Activated CD8-positive, alpha-beta T cell treated with anti-CD3 and anti-CD28 coated beads for 36 hours (primary cell): ENCODE measurements around the gene RBM5. TPM values are rescaled to one million over a fixed set of nuclear protein-coding genes. Genes with fewer than 3 reads are reported as not detected.

Experiments used
- ATAC-seq: fragments of 200-7000 bp; cut with Tn5 transposase; one replicate; pipeline ENCODE4 v1.10.0; 2021; ENCODE audit warnings: mild to moderate bottlenecking, moderate library complexity
- CTCF ChIA-PET: fragments of 350-600 bp; sonication (Branson Sonifier 250); formaldehyde crosslinking; loops from one replicate; lab custom pipeline; 2021; ENCODE audit warnings: antibody characterized with exemption; lab: Charles Lee
- POLR2A ChIA-PET: fragments of 350-600 bp; sonication (Branson Sonifier 250); formaldehyde crosslinking; loops from one replicate; lab custom pipeline; 2021; ENCODE audit warnings: antibody characterized with exemption; lab: Charles Lee
- DNase-seq: peaks from one replicate; pipeline ENCODE4 v3.0.0-alpha.2; 2020
- H3K27ac Mint-ChIP-seq: one replicate; pipeline ENCODE4 v1.8.0; 2021; ENCODE audit warnings: mild to moderate bottlenecking, mixed read lengths
- H3K27me3 Mint-ChIP-seq: one replicate; pipeline ENCODE4 v1.8.0; 2021; ENCODE audit warnings: mixed read lengths
- H3K36me3 Mint-ChIP-seq: one replicate; pipeline ENCODE4 v1.8.0; 2021; ENCODE audit warnings: low read depth, mixed read lengths
- H3K4me1 Mint-ChIP-seq: one replicate; pipeline ENCODE4 v1.8.0; 2021; ENCODE audit warnings: low read depth, mixed read lengths
- H3K4me3 Mint-ChIP-seq: one replicate; pipeline ENCODE4 v1.8.0; 2021; ENCODE audit warnings: mild to moderate bottlenecking, moderate library complexity, mixed read lengths
- H3K9me3 Mint-ChIP-seq: one replicate; pipeline ENCODE4 v1.8.0; 2021; ENCODE audit warnings: mixed read lengths
- CTCF ChIP-seq: fragments of 200-600 bp; IDR thresholded peaks from one replicate; pipeline ENCODE4 v1.8.0; 2022; ENCODE audit warnings: antibody characterized with exemption, mild to moderate bottlenecking
- intact Hi-C: fragments of 100-400 bp; cut with micrococcal nuclease; formaldehyde crosslinking; loops from one replicate; pipeline ENCODE4 v1.10.0; 2022
- total RNA-seq, 2 experiments: library from RNA; stranded (reverse); gene quantifications; one replicate each; pipeline ENCODE4 v1.2.3, GENCODE V29; 2021

The RBM5 gene
- total RNA-seq, 2 experiments from 2014 or later: 103 to 106 TPM

- no peaks in the 10 kb centered on the region for H3K4me1 Mint-ChIP-seq
- no peak for ATAC-seq
- intact Hi-C loops: no loop called here
- H3K4me3 Mint-ChIP-seq: no peak overlapping the region
- no peaks in the 10 kb centered on the region for H3K36me3 Mint-ChIP-seq
- H3K9me3 Mint-ChIP-seq: no peaks in the 10 kb centered on the region
- CTCF ChIA-PET: interaction anchor here (0.7 to 1.4 kb wide), 3 partner anchors 10 to 45 kb away, joined by 3 to 4 read pairs (median 4); no protein-coding TSS in a partner anchor
- H3K27me3 Mint-ChIP-seq: no peaks in the 10 kb centered on the region
- no peak for TF ChIP-seq CTCF
- DNase-seq: no peak
- POLR2A ChIA-PET: no interaction called here
- H3K27ac Mint-ChIP-seq: no peak overlapping the region
Observed at GRCh38 chr3:50165910-50166538, 77.3 kb downstream of the RBM5 start.

- no peak for DNase-seq
Observed at GRCh38 chr3:50166620-50167019, 77.9 kb downstream of the RBM5 start.

GRCh38 chr3:50167069-50167840, 78.5 kb downstream of the RBM5 start:
- ChIA-PET POLR2A (no interaction called here), CTCF (no interaction called here)
- ATAC-seq (no peak), DNase-seq (no peak)
- no peak overlapping the region for H3K4me3 Mint-ChIP-seq
- H3K36me3 Mint-ChIP-seq: no peaks in the 10 kb centered on the region
- H3K4me1 Mint-ChIP-seq: no peaks in the 10 kb centered on the region
- no peak for TF ChIP-seq CTCF
- H3K27ac Mint-ChIP-seq: no peak overlapping the region
- intact Hi-C loops: no loop called here
- no peaks in the 10 kb centered on the region for H3K9me3 Mint-ChIP-seq
- H3K27me3 Mint-ChIP-seq: no peaks in the 10 kb centered on the region

More at GRCh38 chr3:50166620-50167019, 77.9 kb downstream of the RBM5 start:
- no peak for ATAC-seq
- H3K4me3 Mint-ChIP-seq: no peak overlapping the region
- H3K9me3 Mint-ChIP-seq: no peaks in the 10 kb centered on the region
- POLR2A ChIA-PET: no interaction called here
- TF ChIP-seq CTCF: no peak
- no peak overlapping the region for H3K27ac Mint-ChIP-seq
- no peaks in the 10 kb centered on the region for H3K36me3 Mint-ChIP-seq
- no peaks in the 10 kb centered on the region for H3K27me3 Mint-ChIP-seq
- CTCF ChIA-PET: no interaction called here
- intact Hi-C loops: no loop called here
- H3K4me1 Mint-ChIP-seq: no peaks in the 10 kb centered on the region

GRCh38 chr3:50167841-50168209, 79.1 kb downstream of the RBM5 start:
- TF ChIP-seq CTCF: no peak
- Mint-ChIP-seq H3K4me1 (no peaks in the 10 kb centered on the region), H3K27ac (no peak overlapping the region), H3K36me3 (no peaks in the 10 kb centered on the region), H3K27me3 (no peaks in the 10 kb centered on the region), H3K4me3 (no peak overlapping the region), H3K9me3 (no peaks in the 10 kb centered on the region)
- DNase-seq: no peak
- intact Hi-C loops: no loop called here
- ATAC-seq: no peak
- POLR2A ChIA-PET: no interaction called here
- CTCF ChIA-PET: no interaction called here

GRCh38 chr3:50168388-50168787, 79.7 kb downstream of the RBM5 start:
- ATAC-seq (no peak), DNase-seq (no peak)
- intact Hi-C loops: no loop called here
- no peaks in the 10 kb centered on the region for H3K27me3 Mint-ChIP-seq
- no peaks in the 10 kb centered on the region for H3K36me3 Mint-ChIP-seq
- H3K27ac Mint-ChIP-seq: no peak overlapping the region
- no peak overlapping the region for H3K4me3 Mint-ChIP-seq
- no peak for TF ChIP-seq CTCF
- ChIA-PET POLR2A (no interaction called here), CTCF (no interaction called here)
- no peaks in the 10 kb centered on the region for H3K9me3 Mint-ChIP-seq
- no peaks in the 10 kb centered on the region for H3K4me1 Mint-ChIP-seq
